Measurements from ENCODE around the gene SLC39A9. TPM values are rescaled to one million over a fixed set of nuclear protein-coding genes. Genes with fewer than 3 reads are reported as not detected.

Gene SLC39A9
- total RNA-seq, 1 experiment from 2014 or later, result 39.8 TPM

DNA sequence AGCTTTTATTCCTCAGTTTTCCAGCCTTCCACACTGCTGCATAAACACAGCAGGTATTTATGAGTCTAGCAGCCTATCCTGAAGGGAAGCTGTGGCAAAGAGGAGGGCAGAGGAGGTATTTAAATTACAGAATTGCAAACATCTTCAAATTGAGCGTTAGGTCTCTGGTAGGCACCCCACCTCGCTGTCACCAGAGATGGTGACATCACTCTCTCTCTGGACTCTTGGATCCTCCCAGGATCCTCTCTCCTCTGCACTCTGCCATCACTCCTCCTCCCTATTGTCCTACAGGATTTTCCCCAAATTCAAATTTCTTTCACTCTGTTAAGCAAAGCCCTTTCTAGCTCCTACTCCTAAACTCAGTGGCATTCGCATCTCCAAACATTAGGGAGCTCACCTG, 92.7 kb downstream of the SLC39A9 start:
- H3K23ac ChIP-seq (ENCODE audit: insufficient read length, low read depth, low read length), result no peak overlapping the region
- no peak overlapping the region for H3K4ac ChIP-seq (ENCODE audit: low read depth, low read length)
- H2BK120ac ChIP-seq (ENCODE audit: low read depth, low read length, poor library complexity, severe bottlenecking), result no peak overlapping the region
- peaks cover 44% of the 10 kb centered on the region for H3K27me3 Mint-ChIP-seq (ENCODE audit: low read depth)
- no peak for DNase-seq
- no peaks in the 10 kb centered on the region; a peak in 1 of 7 replicates for H3K36me3 Mint-ChIP-seq (ENCODE audit: insufficient read depth in 1 of 3, low read depth in 3 of 3)
- no peaks in the 10 kb centered on the region for H3K9me3 ChIP-seq (ENCODE audit: control insufficient read depth, low read depth, low read length)
- H3K79me2 ChIP-seq (ENCODE audit: insufficient read depth, low read length), result no peaks in the 10 kb centered on the region
- no peak overlapping the region for H2BK20ac ChIP-seq (ENCODE audit: low read depth, low read length, poor library complexity, severe bottlenecking)
- no peak overlapping the region for H4K8ac ChIP-seq (replicated peaks; ENCODE audit: insufficient read length, low read depth, low read length)
- H3K4me3 Mint-ChIP-seq, result no peak overlapping the region
- no peak overlapping the region for H3K14ac ChIP-seq (ENCODE audit: insufficient read depth, low read length)
- no peaks in the 10 kb centered on the region for H3K23me2 ChIP-seq (ENCODE audit: insufficient read length, low read depth, low read length, poor library complexity, severe bottlenecking)
- no peaks in the 10 kb centered on the region for H4K20me1 ChIP-seq (ENCODE audit: control insufficient read depth, insufficient read depth, insufficient read length)
- peaks cover 9 to 12% of the 10 kb centered on the region in 2 experiments; a peak in 3 of 4 replicates for H3K4me1 Mint-ChIP-seq
- H3K79me1 ChIP-seq (ENCODE audit: insufficient read depth, low read depth, low read length, poor library complexity, severe bottlenecking), result no peaks in the 10 kb centered on the region
- no peak overlapping the region for H2BK12ac ChIP-seq (ENCODE audit: insufficient read length, low read depth, low read length)
- H3K4me1 ChIP-seq (ENCODE audit: insufficient read depth, low read length), result no peaks in the 10 kb centered on the region
- no peaks in the 10 kb centered on the region; the same call in 1 of the 2 replicates for H3K27me3 ChIP-seq (ENCODE audit: insufficient read depth, low read length)
- WGBS (ENCODE audit: extremely low coverage, insufficient read length, low lambda C conversion rate), result no CpG with 5 or more reads among the region's 3 CpGs
- no peaks in the 10 kb centered on the region for H3K9me3 Mint-ChIP-seq
- H3K27ac ChIP-seq (ENCODE audit: insufficient read length, low read depth, low read length), result no peak overlapping the region
- no peak overlapping the region for H2BK15ac ChIP-seq (ENCODE audit: low read depth, low read length)
- no peak overlapping the region for H3K18ac ChIP-seq (ENCODE audit: insufficient read length, low read depth, low read length)
- no peak overlapping the region for H3K27ac Mint-ChIP-seq
- H4K91ac ChIP-seq (ENCODE audit: insufficient read length, low read depth, low read length), result no peak overlapping the region
- H2AK5ac ChIP-seq (ENCODE audit: insufficient read length, low read length), result no peak overlapping the region
- TF ChIP-seq, protein P1, sequence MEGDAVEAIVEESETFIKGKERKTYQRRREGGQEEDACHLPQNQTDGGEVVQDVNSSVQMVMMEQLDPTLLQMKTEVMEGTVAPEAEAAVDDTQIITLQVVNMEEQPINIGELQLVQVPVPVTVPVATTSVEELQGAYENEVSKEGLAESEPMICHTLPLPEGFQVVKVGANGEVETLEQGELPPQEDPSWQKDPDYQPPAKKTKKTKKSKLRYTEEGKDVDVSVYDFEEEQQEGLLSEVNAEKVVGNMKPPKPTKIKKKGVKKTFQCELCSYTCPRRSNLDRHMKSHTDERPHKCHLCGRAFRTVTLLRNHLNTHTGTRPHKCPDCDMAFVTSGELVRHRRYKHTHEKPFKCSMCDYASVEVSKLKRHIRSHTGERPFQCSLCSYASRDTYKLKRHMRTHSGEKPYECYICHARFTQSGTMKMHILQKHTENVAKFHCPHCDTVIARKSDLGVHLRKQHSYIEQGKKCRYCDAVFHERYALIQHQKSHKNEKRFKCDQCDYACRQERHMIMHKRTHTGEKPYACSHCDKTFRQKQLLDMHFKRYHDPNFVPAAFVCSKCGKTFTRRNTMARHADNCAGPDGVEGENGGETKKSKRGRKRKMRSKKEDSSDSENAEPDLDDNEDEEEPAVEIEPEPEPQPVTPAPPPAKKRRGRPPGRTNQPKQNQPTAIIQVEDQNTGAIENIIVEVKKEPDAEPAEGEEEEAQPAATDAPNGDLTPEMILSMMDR (conservative IDR thresholded peaks at IDR 0.05), result no peak
- no peak overlapping the region for H2AFZ ChIP-seq (ENCODE audit: low read length)
- H3K4me2 ChIP-seq (ENCODE audit: insufficient read depth, insufficient read length, low read length), result no peak overlapping the region
- no peak overlapping the region for H4K5ac ChIP-seq (ENCODE audit: insufficient read length, low read depth, low read length)
- no peak overlapping the region for H3K56ac ChIP-seq (ENCODE audit: insufficient read length, low read depth, low read length)
- no peak overlapping the region for H3K9ac ChIP-seq (ENCODE audit: extremely low read depth, insufficient read length, low read length)
- H2BK5ac ChIP-seq (ENCODE audit: insufficient read length, low read length), result no peak overlapping the region
- H3T11ph ChIP-seq (ENCODE audit: low read length), result no peak overlapping the region
